HEK293 (cell line): ENCODE measurements around the gene ZHX3.

Experiments used
- ZNF133 ChIP-seq: fragments of 450-650 bp; formaldehyde crosslinking; IDR thresholded peaks from 2 replicates; pipeline ENCODE4 v1.5.1; 2016; ENCODE audit warnings: missing biosample characterization, missing genetic modification characterization

Gene ZHX3

DNA sequence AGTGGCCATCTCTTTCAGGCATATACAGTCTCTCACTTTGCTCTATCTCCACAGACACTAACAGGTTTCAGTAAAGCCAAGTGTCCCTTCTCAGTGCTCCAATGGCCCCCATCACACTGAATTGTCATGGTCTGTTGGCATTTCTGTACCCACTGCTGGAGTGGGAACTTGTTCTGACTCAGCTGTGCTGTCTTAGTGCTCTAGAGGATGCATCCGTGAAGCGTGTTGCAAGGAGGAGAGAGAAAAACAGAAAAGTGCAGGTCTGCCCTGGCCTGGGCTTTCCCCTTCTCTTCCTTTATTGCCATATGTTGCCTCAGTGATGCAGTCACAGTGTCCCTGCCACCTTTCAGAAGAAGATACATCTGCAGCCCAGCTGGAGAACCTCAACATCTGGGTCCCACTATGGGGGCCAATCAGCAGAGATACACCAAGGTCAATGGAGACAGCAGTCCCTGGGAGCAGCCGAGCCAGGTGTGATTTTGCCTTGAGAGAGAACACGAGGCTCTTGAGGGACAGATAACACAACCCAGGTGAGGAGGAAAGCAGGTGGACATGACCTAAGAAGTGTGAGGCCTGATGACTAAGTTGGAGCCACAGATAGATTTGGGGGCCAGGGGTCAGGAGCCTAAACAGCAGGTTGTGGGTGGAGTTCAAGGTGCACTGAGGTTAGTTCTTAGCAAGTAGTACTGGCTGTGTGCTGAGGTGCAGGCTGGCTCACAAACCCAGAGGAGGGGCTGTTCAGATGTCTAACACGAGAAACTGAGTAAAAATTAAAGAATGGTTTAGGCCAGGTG is 185.7 kb downstream of the ZHX3 start (continued):
- TF ChIP-seq ZNF133 (tag by site-specific recombination): no peak
